ENCODE results near the gene FSTL1.

Gene FSTL1

DNA sequence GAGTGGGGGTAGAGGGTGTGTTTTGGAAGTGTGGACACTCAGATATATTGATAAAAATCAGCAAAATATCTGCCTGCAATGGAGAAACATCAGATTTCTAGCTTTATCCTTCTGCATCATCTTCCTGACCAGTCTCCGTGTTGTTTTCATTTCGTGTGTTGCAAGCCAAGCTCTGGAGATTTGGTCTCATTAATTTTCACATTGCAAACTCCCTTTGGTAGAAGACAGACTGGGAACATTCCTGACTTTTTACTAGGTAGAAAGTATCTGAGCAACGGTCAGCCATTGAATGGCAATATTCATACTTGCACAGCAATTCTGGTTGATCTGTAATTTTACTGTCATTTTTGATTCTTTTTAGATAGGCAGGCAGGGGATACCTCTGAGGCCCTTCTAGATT lies 30.4 kb downstream of the FSTL1 start:
- Histone ChIP-seq H3K27ac (ENCODE audit: extremely low read depth, low read depth, low read length) (no peak overlapping the region), H3K4me3 (ENCODE audit: low read depth, low read length) (no peak overlapping the region), H3K36me3 (ENCODE audit: control insufficient read depth in 2 of 2, insufficient read depth in 1 of 2, low read length in 2 of 2) (peaks cover 0 to 17% of the 10 kb centered on the region in 2 experiments; a peak in 1 of 3 replicates), H3K9me3 (ENCODE audit: control insufficient read depth, insufficient read depth, low read depth, low read length) (no peaks in the 10 kb centered on the region), H3K4me1 (ENCODE audit: control insufficient read depth, insufficient read depth, low read length) (no peaks in the 10 kb centered on the region)
- ChIA-PET CTCF (interaction anchor here (0.6 to 3.1 kb wide), 3 partner anchors 15 to 138 kb away, joined by 3 to 17 read pairs (median 3); no protein-coding TSS in a partner anchor), POLR2A (no interaction called here)
- no peak for TF ChIP-seq ZNF629 (tag by site-specific recombination; IDR thresholded peaks at IDR 0.05)

DNA sequence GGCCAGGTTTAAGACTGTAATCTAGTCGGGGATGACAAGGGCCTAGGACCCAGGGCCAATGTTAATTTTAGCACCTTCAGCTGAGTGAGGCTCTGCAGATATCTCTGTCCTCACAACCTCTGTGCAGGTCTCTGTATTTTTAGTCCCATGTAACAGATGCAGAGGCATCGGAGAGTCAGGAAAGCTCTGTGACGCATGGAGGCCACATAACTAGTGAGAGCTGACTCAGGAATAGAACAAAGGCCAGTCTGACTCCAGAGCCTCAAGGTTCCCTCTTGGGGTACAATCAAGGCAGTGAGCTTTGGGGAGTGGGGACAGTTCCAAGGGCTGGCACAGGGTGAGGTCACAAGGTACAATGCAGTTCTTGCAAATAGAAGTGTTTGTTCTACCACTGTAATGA lies 31.0 kb downstream of the FSTL1 start:
- H3K27ac ChIP-seq (ENCODE audit: extremely low read depth, low read depth, low read length), result no peak overlapping the region
- TF ChIP-seq ZNF302 (tag by site-specific recombination; IDR thresholded peaks at IDR 0.05; ENCODE audit: low read depth) (no peak), ZNF433 (tag by site-specific recombination; IDR thresholded peaks at IDR 0.05; ENCODE audit: low read depth) (no peak), ZNF654 (tag by site-specific recombination; IDR thresholded peaks at IDR 0.05; ENCODE audit: low read depth) (no peak), SP3 (tag by site-specific recombination; IDR thresholded peaks at IDR 0.05) (no peak), RBAK (tag by site-specific recombination; IDR thresholded peaks at IDR 0.05) (no peak), IKZF3 (tag by site-specific recombination; IDR thresholded peaks at IDR 0.05) (no peak), ZNF560 (tag by site-specific recombination; IDR thresholded peaks at IDR 0.05; ENCODE audit: borderline replicate concordance) (no peak)
- TF ChIP-seq, protein P1, sequence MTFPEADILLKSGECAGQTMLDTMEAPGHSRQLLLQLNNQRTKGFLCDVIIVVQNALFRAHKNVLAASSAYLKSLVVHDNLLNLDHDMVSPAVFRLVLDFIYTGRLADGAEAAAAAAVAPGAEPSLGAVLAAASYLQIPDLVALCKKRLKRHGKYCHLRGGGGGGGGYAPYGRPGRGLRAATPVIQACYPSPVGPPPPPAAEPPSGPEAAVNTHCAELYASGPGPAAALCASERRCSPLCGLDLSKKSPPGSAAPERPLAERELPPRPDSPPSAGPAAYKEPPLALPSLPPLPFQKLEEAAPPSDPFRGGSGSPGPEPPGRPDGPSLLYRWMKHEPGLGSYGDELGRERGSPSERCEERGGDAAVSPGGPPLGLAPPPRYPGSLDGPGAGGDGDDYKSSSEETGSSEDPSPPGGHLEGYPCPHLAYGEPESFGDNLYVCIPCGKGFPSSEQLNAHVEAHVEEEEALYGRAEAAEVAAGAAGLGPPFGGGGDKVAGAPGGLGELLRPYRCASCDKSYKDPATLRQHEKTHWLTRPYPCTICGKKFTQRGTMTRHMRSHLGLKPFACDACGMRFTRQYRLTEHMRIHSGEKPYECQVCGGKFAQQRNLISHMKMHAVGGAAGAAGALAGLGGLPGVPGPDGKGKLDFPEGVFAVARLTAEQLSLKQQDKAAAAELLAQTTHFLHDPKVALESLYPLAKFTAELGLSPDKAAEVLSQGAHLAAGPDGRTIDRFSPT (tag by site-specific recombination; IDR thresholded peaks at IDR 0.05), result no peak
- TF ChIP-seq, protein P2, sequence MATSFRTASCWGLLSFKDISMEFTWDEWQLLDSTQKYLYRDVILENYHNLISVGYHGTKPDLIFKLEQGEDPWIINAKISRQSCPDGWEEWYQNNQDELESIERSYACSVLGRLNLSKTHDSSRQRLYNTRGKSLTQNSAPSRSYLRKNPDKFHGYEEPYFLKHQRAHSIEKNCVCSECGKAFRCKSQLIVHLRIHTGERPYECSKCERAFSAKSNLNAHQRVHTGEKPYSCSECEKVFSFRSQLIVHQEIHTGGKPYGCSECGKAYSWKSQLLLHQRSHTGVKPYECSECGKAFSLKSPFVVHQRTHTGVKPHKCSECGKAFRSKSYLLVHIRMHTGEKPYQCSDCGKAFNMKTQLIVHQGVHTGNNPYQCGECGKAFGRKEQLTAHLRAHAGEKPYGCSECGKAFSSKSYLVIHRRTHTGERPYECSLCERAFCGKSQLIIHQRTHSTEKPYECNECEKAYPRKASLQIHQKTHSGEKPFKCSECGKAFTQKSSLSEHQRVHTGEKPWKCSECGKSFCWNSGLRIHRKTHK (tag by site-specific recombination; IDR thresholded peaks at IDR 0.05), result no peak
- TF ChIP-seq, protein P3, sequence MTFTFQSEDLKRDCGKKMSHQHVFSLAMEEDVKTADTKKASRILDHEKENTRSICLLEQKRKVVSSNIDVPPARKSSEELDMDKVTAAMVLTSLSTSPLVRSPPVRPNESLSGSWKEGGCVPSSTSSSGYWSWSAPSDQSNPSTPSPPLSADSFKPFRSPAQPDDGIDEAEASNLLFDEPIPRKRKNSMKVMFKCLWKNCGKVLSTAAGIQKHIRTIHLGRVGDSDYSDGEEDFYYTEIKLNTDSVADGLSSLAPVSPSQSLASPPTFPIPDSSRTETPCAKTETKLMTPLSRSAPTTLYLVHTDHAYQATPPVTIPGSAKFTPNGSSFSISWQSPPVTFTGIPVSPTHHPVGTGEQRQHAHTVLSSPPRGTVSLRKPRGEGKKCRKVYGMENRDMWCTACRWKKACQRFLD (tag by site-specific recombination; IDR thresholded peaks at IDR 0.05), result no peak
- POLR2A ChIA-PET, result interaction anchor here (1.4 kb wide), 1 partner anchor 139 kb away, joined by 4 read pairs; no protein-coding TSS in a partner anchor

GRCh38 chr3:120418866-120419490 lies 31.8 kb downstream of the FSTL1 start:
- Histone ChIP-seq H3K4me3 (ENCODE audit: low read depth, low read length) (no peak overlapping the region), H3K4me1 (ENCODE audit: control insufficient read depth, insufficient read depth, low read length) (no peaks in the 10 kb centered on the region), H3K9me3 (ENCODE audit: control insufficient read depth, insufficient read depth, low read depth, low read length) (no peaks in the 10 kb centered on the region), H3K36me3 (ENCODE audit: control insufficient read depth in 2 of 2, insufficient read depth in 1 of 2, low read length in 2 of 2) (peaks cover 0 to 21% of the 10 kb centered on the region in 2 experiments; a peak in 1 of 3 replicates), H3K27ac (ENCODE audit: extremely low read depth, low read depth, low read length) (no peak overlapping the region)
- ChIA-PET CTCF (interaction anchor here (0.7 to 4.2 kb wide), 13 partner anchors 23 to 166 kb away, joined by 3 to 83 read pairs (median 4); partner anchors contain the start of gene LRRC58), POLR2A (interaction anchor here (1.4 to 1.7 kb wide), 3 partner anchors 18 to 140 kb away, joined by 3 to 7 read pairs (median 4); partner anchors contain the start of gene FSTL1)
- TF ChIP-seq ZBTB20 (tag by site-specific recombination; IDR thresholded peaks at IDR 0.05) (no peak), BCL11A (tag by site-specific recombination; IDR thresholded peaks at IDR 0.05; ENCODE audit: low read depth) (no peak), PATZ1 (tag by site-specific recombination; IDR thresholded peaks at IDR 0.05) (0 out of 2 replicates have a peak, but pooled peaks have one; percentile 27), ZNF658 (tag by site-specific recombination; IDR thresholded peaks at IDR 0.05) (no peak), ZSCAN30 (tag by site-specific recombination; IDR thresholded peaks at IDR 0.05) (0 out of 2 replicates have a peak, but pooled peaks have one; percentile 20), ZNF184 (tag by site-specific recombination; IDR thresholded peaks at IDR 0.05) (no peak), ZNF239 (tag by site-specific recombination; IDR thresholded peaks at IDR 0.05) (no peak), ZNF16 (tag by site-specific recombination; IDR thresholded peaks at IDR 0.05; ENCODE audit: low read depth) (no peak), ZNF654 (tag by site-specific recombination; IDR thresholded peaks at IDR 0.05; ENCODE audit: low read depth) (peak; percentile 81), ZNF785 (tag by site-specific recombination; IDR thresholded peaks at IDR 0.05) (no peak), ZNF701 (tag by site-specific recombination; IDR thresholded peaks at IDR 0.05) (no peak), BCL11B (tag by site-specific recombination; IDR thresholded peaks at IDR 0.05; ENCODE audit: low read depth) (no peak), ZNF677 (tag by site-specific recombination; IDR thresholded peaks at IDR 0.05) (no peak), KLF9 (tag by site-specific recombination; IDR thresholded peaks at IDR 0.05; ENCODE audit: low read depth) (no peak)

More for the DNA sequence above, 31.0 kb downstream of the FSTL1 start:
- CTCF ChIA-PET, result interaction anchor here (0.8 to 4.2 kb wide), 6 partner anchors 15 to 139 kb away, joined by 3 to 83 read pairs (median 8); no protein-coding TSS in a partner anchor
- H3K9me3 ChIP-seq (ENCODE audit: control insufficient read depth, insufficient read depth, low read depth, low read length), result no peaks in the 10 kb centered on the region
- H3K36me3 ChIP-seq (ENCODE audit: control insufficient read depth in 2 of 2, insufficient read depth in 1 of 2, low read length in 2 of 2), result peaks cover 0 to 22% of the 10 kb centered on the region in 2 experiments; a peak in 1 of 3 replicates
- H3K4me3 ChIP-seq (ENCODE audit: low read depth, low read length), result no peak overlapping the region
- no peaks in the 10 kb centered on the region for H3K4me1 ChIP-seq (ENCODE audit: control insufficient read depth, insufficient read depth, low read length)
